ENCODE results near the gene DDX47.
"Not testable (repeated sequence)": the region's sequence is repeated elsewhere in the genome, so short reads cannot be mapped to it uniquely, and the experiment has no call there.

The DDX47 gene

DNA sequence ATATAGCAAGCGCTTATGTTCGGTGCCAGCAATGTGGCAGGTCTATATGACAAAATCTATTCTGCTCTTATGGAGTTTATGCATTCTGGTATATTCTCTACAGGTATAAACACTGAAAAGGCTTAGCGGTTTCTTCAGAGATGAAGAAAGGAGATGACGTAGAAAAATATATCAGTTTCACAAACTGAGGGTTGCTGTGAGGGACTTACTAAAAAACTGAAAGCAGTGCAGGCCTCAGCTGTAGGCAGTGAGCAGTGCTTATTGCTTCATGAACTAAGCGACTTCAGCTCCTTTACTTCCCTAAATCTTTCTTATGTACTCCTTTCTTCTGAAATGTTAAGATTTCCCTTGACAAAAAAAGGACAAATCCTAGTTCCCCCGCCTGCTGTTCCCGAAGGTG is 4.5 kb downstream of the DDX47 start:
- Histone ChIP-seq H3K36me3 (ENCODE audit: low read length) (no peaks in the 10 kb centered on the region), H3K27me3 (ENCODE audit: low read length) (no peaks in the 10 kb centered on the region), H3K9me2 (replicated peaks; ENCODE audit: insufficient read depth, low read length) (no peaks in the 10 kb centered on the region), H3K4me2 (ENCODE audit: low read depth, low read length, poor library complexity, severe bottlenecking) (no peak overlapping the region), H3K9me3 (ENCODE audit: insufficient read depth, low read length) (no peaks in the 10 kb centered on the region), H3K27ac (ENCODE audit: low read depth, low read length) (no peak overlapping the region), H3K79me2 (ENCODE audit: insufficient read depth, low read length) (peaks cover 39% of the 10 kb centered on the region), H3K9ac (ENCODE audit: low read length) (no peak overlapping the region), H3K4me3 (ENCODE audit: insufficient read depth, low read length, poor library complexity, severe bottlenecking) (no peak overlapping the region), H3F3A (ENCODE audit: insufficient read depth) (no peaks in the 10 kb centered on the region), H4K20me1 (ENCODE audit: low read depth, low read length) (no peaks in the 10 kb centered on the region), H2AFZ (ENCODE audit: low read depth, low read length, severe bottlenecking) (no peak overlapping the region)
- TF ChIP-seq EZH2phosphoT487 (conservative IDR thresholded peaks at IDR 0.05; ENCODE audit: low read length) = no peak
- TF ChIP-seq, protein P1, sequence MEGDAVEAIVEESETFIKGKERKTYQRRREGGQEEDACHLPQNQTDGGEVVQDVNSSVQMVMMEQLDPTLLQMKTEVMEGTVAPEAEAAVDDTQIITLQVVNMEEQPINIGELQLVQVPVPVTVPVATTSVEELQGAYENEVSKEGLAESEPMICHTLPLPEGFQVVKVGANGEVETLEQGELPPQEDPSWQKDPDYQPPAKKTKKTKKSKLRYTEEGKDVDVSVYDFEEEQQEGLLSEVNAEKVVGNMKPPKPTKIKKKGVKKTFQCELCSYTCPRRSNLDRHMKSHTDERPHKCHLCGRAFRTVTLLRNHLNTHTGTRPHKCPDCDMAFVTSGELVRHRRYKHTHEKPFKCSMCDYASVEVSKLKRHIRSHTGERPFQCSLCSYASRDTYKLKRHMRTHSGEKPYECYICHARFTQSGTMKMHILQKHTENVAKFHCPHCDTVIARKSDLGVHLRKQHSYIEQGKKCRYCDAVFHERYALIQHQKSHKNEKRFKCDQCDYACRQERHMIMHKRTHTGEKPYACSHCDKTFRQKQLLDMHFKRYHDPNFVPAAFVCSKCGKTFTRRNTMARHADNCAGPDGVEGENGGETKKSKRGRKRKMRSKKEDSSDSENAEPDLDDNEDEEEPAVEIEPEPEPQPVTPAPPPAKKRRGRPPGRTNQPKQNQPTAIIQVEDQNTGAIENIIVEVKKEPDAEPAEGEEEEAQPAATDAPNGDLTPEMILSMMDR (IDR thresholded peaks at IDR 0.05; ENCODE audit: insufficient read depth, low read length, poor library complexity, severe bottlenecking) = no peak

GRCh38 chr12:12818701-12819100 is 5.6 kb downstream of the DDX47 start:
- peaks cover 34% of the 10 kb centered on the region for H3K79me2 ChIP-seq (ENCODE audit: insufficient read depth, low read length)
- 0 out of 2 replicates have a peak, but pooled peaks cover under 1% of the 10 kb centered on the region for H3K36me3 ChIP-seq (ENCODE audit: low read length)

GRCh38 chr12:12819221-12819620 is 6.1 kb downstream of the DDX47 start:
- Histone ChIP-seq H3K79me2 (ENCODE audit: insufficient read depth, low read length) (peaks cover 29% of the 10 kb centered on the region), H2AFZ (ENCODE audit: low read depth, low read length, severe bottlenecking) (no peak overlapping the region), H3K4me3 (ENCODE audit: insufficient read depth, low read length, poor library complexity, severe bottlenecking) (no peak overlapping the region), H3F3A (ENCODE audit: insufficient read depth) (no peaks in the 10 kb centered on the region), H3K9me3 (ENCODE audit: insufficient read depth, low read length) (no peaks in the 10 kb centered on the region), H3K4me2 (ENCODE audit: low read depth, low read length, poor library complexity, severe bottlenecking) (no peak overlapping the region), H3K27me3 (ENCODE audit: low read length) (no peaks in the 10 kb centered on the region), H3K27ac (ENCODE audit: low read depth, low read length) (no peak overlapping the region), H3K9ac (ENCODE audit: low read length) (no peak overlapping the region), H4K20me1 (ENCODE audit: low read depth, low read length) (no peaks in the 10 kb centered on the region), H3K36me3 (ENCODE audit: low read length) (0 out of 2 replicates have a peak, but pooled peaks cover 3% of the 10 kb centered on the region), H3K9me2 (replicated peaks; ENCODE audit: insufficient read depth, low read length) (no peaks in the 10 kb centered on the region)
- TF ChIP-seq EZH2phosphoT487 (conservative IDR thresholded peaks at IDR 0.05; ENCODE audit: low read length) = no peak

More at GRCh38 chr12:12818701-12819100, 5.6 kb downstream of the DDX47 start:
- H3K27ac ChIP-seq (ENCODE audit: low read depth, low read length) = no peak overlapping the region
- no peak overlapping the region for H2AFZ ChIP-seq (ENCODE audit: low read depth, low read length, severe bottlenecking)
- no peaks in the 10 kb centered on the region for H3F3A ChIP-seq (ENCODE audit: insufficient read depth)
- no peaks in the 10 kb centered on the region for H3K9me2 ChIP-seq (replicated peaks; ENCODE audit: insufficient read depth, low read length)
- no peak overlapping the region for H3K4me2 ChIP-seq (ENCODE audit: low read depth, low read length, poor library complexity, severe bottlenecking)
- H3K9me3 ChIP-seq (ENCODE audit: insufficient read depth, low read length) = no peaks in the 10 kb centered on the region
- no peak overlapping the region for H3K9ac ChIP-seq (ENCODE audit: low read length)
- H3K27me3 ChIP-seq (ENCODE audit: low read length) = no peaks in the 10 kb centered on the region
- no peak for TF ChIP-seq EZH2phosphoT487 (conservative IDR thresholded peaks at IDR 0.05; ENCODE audit: low read length)
- TF ChIP-seq, protein P1 (IDR thresholded peaks at IDR 0.05; ENCODE audit: insufficient read depth, low read length, poor library complexity, severe bottlenecking) = no peak
- no peak overlapping the region for H3K4me3 ChIP-seq (ENCODE audit: insufficient read depth, low read length, poor library complexity, severe bottlenecking)
- no peaks in the 10 kb centered on the region for H4K20me1 ChIP-seq (ENCODE audit: low read depth, low read length)

- Histone ChIP-seq H2AFZ (ENCODE audit: low read depth, low read length, severe bottlenecking) (no peak overlapping the region), H3K27ac (ENCODE audit: low read depth, low read length) (no peak overlapping the region), H3K9ac (ENCODE audit: low read length) (no peak overlapping the region), H3F3A (ENCODE audit: insufficient read depth) (no peaks in the 10 kb centered on the region), H3K9me3 (ENCODE audit: insufficient read depth, low read length) (no peaks in the 10 kb centered on the region), H3K79me2 (ENCODE audit: insufficient read depth, low read length) (peaks cover 23% of the 10 kb centered on the region; the same call in 1 of the 2 replicates), H3K4me2 (ENCODE audit: low read depth, low read length, poor library complexity, severe bottlenecking) (no peak overlapping the region), H3K27me3 (ENCODE audit: low read length) (no peaks in the 10 kb centered on the region), H3K36me3 (ENCODE audit: low read length) (0 out of 2 replicates have a peak, but pooled peaks cover 3% of the 10 kb centered on the region), H4K20me1 (ENCODE audit: low read depth, low read length) (no peaks in the 10 kb centered on the region), H3K4me3 (ENCODE audit: insufficient read depth, low read length, poor library complexity, severe bottlenecking) (no peak overlapping the region), H3K9me2 (replicated peaks; ENCODE audit: insufficient read depth, low read length) (no peaks in the 10 kb centered on the region)
- TF ChIP-seq EZH2phosphoT487 (conservative IDR thresholded peaks at IDR 0.05; ENCODE audit: low read length) = no peak
- TF ChIP-seq, protein P1 (IDR thresholded peaks at IDR 0.05; ENCODE audit: insufficient read depth, low read length, poor library complexity, severe bottlenecking) = no peak
Measured at GRCh38 chr12:12819752-12820311, 6.7 kb downstream of the DDX47 start.

DNA sequence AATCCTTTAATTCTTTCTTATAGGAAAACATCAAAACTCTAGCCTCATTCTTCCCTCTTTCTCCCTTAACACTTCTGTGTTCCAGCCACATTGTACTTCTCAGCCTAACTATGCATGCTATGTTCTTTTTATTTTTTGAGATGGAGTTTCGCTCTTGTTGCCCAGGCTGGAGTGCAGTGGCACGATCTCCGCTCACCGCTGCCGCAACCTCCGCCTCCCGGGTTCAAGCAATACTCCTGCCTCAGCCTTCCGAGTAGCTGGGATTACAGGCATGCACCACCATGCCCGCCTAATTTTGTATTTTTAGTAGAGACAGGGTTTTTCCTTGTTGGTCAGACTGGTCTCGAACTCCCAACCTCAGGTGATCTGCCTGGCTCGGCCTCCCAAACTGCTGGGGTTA is 7.2 kb downstream of the DDX47 start:
- H3K4me2 ChIP-seq (ENCODE audit: low read depth, low read length, poor library complexity, severe bottlenecking); H3F3A ChIP-seq (ENCODE audit: insufficient read depth); H4K20me1 ChIP-seq (ENCODE audit: low read depth, low read length); H3K4me3 ChIP-seq (ENCODE audit: insufficient read depth, low read length, poor library complexity, severe bottlenecking); H3K9ac ChIP-seq (ENCODE audit: low read length); H3K27ac ChIP-seq (ENCODE audit: low read depth, low read length); H3K36me3 ChIP-seq (ENCODE audit: low read length); H3K9me3 ChIP-seq (ENCODE audit: insufficient read depth, low read length); H3K9me2 ChIP-seq (replicated peaks; ENCODE audit: insufficient read depth, low read length); H3K27me3 ChIP-seq (ENCODE audit: low read length); H2AFZ ChIP-seq (ENCODE audit: low read depth, low read length, severe bottlenecking): not testable (repeated sequence)
- H3K79me2 ChIP-seq (ENCODE audit: insufficient read depth, low read length) = peaks cover 22% of the 10 kb centered on the region; the same call in 1 of the 2 replicates

All from SU-DHL-6 (cell line).